Mucosa of gallbladder (tissue), 1 donor: ENCODE data around the gene NPDC1. TPM values are rescaled to one million over a fixed set of nuclear protein-coding genes. Genes with fewer than 3 reads are reported as not detected.

Source experiments
- DNase-seq: peaks from one replicate; pipeline ENCODE4 v3.0.0-alpha.2; 2020; ENCODE audit warnings: low spot score
- total RNA-seq: library from RNA; stranded (reverse); gene quantifications from one replicate; pipeline ENCODE4 v1.2.1, GENCODE V29; 2021
- donor health status: DM: no; HTN: no; CAD: no.

The NPDC1 gene
- total RNA-seq = 376 TPM

GRCh38 chr9:137046088-137046787, at the start of gene NPDC1:
Gene NPDC1, minus strand, starts transcription at chr9:137046177. Its CDS starts 188 bp downstream, at chr9:137045989.
- DNase-seq = peak; percentile 85

- no peak for DNase-seq
Observed at GRCh38 chr9:137089232-137089947, 43.4 kb upstream of the NPDC1 start.

- no peak for DNase-seq
Observed at GRCh38 chr9:137088121-137088520, 42.1 kb upstream of the NPDC1 start.

DNA sequence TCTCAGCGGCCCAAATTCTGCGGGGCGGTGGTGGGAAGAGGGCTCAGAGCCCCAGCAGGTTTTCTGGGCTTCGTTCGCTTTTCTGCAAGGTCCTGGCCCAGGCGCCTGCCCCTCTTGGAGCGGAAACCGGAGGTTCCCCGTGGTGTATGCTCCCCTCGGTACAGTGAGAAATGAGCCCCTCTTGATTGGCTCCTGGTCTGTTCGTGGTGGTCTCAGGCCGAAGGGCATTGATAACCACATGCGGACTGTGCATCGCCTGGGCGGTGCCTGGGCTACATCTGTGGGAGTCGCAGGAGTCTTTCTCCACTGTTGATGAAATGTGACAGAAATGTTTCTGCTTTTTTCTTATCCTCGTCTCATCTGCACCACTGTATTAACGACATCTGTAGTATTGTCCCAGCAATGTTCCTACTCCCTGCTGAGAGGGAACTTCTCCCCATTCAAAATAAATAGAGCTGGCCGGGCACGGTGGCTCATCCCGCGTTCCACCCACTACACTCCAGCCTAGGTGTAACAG, 41.5 kb upstream of the NPDC1 start:
- no peak for DNase-seq

- DNase-seq = peak; percentile 99
Observed at GRCh38 chr9:137086531-137087408, 40.8 kb upstream of the NPDC1 start, which contains the start of gene MAN1B1. Gene MAN1B1, plus strand, starts transcription at chr9:137086985. Its CDS starts 15 bp downstream, at chr9:137087000.

- DNase-seq = no peak
Observed at GRCh38 chr9:137085920-137086530, 40.0 kb upstream of the NPDC1 start.

DNA sequence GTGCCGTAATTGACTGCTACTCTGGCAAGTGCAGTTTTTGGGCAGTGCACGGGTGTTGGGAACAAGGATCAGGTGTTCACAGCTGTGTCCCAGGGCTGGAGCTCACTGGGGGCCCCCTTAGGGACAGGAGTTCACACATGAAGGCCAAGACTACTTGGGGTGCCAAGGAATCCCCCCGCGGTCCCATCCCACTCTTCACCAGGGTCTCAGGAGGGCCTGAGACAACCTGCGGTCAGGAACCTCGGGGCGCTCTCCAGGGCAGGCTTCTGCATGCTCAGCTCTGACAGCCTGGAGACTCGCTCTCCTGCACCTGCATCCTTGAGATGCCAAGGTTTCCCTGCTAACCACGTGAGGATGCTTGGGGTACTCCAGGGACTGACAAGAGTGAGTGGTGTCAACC, 38.5 kb upstream of the NPDC1 start:
- DNase-seq = no peak

DNA sequence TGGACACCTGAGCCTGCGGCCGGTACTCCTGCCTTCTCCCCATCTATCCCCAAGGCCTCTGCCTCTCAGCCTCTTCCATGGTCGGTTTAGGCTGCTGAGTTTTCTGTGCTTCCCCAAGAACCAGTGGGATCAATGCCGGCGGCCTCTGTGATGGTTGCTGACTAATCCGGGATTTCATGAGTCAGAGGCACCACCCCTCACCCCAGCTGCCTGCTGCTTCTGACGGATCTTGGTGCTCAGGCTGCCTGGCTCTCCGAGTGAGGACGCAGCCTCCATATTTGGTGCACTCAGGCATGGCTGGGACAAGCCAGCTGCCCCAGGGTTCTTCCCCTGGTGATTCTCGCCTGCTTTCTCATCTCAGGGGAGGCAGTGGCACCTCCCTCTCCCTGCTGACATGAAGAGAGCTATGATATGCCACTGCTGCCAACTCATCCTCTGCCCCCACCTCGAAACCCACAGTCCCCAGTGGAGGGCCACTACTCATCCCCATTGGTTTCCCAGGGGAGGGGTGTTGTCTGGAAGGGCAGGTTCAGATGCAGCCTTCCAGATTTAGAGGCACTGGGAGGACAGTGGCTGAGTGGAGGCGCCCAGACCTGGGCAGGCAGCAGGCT, 37.5 kb upstream of the NPDC1 start:
- peak; percentile 65 for DNase-seq

DNA sequence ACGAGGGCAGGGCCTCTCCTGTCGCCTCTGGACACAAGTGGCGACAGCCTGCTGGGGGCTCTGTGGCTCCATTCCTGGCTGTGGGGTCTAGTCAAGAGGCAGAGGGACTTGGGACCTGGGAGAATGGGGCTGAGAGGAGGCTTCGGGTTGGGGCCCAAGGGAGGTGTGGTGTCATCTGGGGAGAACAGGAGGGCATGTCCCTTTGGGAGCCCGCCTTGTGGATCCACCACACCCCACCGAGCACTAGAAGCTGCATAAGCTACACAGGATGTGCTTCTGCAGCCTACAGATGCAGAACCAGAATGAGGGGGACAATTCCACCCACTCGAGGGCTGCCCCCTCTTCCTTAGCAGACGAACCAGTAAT, 36.9 kb upstream of the NPDC1 start:
- no peak for DNase-seq

- no peak for DNase-seq
Observed at GRCh38 chr9:137082222-137082924, 36.4 kb upstream of the NPDC1 start.

DNA sequence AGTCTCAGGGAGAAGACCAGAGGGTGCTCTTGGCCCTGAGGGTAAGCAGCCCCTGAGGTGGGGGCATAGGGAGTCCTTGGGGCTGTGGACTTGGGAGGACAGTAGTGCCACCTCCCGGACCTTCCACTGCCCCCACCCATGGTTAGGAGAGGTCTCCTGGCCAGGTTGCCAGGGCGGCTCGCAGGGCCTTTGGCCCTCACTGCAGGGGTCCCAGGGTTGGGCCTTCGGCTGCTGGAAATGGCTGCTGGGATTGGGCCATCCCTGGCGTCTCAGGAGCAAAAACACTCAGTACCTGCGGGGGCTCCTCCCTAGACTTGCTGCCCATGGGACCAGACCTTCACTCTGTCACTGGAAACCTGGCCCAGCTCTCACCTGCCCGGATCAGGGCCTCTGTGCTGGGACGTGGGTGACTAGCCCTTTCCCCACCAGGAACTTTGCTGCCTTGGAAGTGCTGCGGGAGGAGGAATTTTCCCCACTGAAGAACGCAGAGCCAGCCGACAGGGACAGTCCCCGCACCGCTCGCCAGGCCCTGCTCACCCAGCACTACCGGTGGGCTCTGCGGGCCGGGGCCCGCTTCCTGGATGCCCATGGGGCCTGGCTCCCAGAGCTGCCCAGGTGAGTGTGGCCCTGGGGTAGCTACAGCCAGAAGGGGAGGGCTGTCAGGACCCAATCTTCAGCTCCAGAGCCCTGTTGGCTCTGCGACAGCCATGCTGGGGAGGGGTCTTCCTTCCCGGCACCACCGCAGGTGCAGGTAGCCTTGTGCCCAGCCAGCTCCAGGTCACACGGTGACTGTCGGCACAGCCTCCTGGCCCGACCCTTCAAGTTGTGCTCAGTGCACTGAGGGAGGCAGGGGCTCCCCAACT, 34.5 kb upstream of the NPDC1 start:
- DNase-seq = no peak

- no peak for DNase-seq
Observed at GRCh38 chr9:137079401-137079787, 33.4 kb upstream of the NPDC1 start.

- no peak for DNase-seq
Observed at GRCh38 chr9:137078701-137079400, 32.9 kb upstream of the NPDC1 start.

DNA sequence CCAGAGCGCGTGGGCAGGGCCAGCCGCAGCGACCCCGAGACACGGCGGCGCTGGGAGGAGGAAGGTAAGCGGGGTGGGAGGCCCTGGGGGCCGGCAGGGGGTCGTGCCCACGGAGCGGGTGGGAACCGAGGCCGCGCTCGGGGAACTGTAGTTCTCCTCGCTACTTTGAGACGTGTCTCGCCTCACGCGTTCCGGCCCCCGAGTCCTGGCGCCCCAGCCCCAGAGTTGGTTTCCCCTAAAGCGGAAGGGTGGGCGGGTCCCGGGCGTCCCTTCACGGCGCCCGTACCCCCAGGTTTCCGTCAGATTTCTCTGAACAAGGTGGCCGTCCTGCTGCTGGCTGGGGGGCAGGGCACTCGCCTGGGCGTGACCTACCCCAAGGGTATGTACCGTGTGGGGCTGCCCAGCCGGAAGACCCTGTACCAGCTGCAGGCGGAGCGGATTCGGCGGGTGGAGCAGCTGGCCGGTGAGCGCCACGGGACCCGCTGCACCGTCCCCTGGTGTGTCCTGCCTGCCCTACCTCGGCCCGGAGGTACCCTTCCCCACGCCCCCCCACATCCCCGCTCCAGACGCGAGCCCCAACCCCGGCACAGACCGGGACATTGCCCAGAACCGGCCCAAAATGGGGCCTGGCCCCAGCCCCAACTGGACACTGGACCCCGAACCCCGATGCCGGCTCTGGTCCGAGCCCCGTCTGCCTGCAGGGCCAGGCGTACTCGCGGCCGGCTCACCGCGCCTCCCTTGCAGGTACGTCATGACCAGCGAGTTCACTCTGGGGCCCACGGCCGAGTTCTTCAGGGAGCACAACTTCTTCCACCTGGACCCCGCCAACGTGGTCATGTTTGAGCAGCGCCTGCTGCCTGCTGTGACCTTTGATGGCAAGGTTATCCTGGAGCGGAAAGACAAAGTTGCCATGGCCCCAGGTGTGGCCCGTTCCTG, 32.0 kb upstream of the NPDC1 start:
- DNase-seq = no peak

DNA sequence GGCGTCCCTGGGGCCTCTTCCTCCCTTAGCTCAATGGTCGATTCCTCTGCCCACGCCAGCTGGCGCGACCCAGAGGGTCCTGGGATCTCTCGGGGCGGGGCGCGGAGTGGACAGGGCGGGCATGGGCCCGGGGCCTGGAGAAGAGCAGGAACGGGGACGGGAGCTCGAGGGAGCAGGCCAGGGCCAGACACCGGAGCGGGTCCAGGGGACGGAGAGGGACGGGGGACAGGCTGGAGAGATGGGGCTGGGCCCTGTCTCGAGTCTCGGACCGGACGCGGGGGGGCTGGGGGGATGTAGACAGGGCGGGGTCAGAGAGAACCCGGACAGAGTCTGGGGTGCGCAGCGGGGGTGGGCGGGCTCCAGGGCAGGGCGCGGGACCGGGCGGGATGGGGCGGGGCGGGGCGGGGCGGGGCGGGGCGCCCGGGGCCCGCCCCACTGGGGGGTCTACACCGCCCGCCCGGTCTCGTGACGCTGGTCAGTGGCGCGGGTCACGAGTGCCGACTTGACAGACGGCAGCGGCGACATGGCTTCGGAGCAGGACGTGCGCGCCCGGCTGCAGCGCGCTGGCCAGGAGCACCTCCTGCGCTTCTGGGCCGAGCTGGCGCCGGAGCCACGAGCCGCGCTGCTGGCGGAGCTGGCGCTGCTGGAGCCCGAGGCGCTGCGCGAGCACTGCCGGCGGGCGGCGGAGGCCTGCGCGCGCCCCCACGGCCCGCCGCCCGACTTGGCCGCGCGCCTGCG, 31.2 kb upstream of the NPDC1 start, which contains the start of gene UAP1L1:
Gene UAP1L1 (plus strand): TSS at position 508 of the 738 bp plus-strand sequence. CDS start 16 bp downstream, at position 524.
- peak; percentile 72 for DNase-seq

- no peak for DNase-seq
Observed at GRCh38 chr9:137076636-137077009, 30.6 kb upstream of the NPDC1 start.

DNA sequence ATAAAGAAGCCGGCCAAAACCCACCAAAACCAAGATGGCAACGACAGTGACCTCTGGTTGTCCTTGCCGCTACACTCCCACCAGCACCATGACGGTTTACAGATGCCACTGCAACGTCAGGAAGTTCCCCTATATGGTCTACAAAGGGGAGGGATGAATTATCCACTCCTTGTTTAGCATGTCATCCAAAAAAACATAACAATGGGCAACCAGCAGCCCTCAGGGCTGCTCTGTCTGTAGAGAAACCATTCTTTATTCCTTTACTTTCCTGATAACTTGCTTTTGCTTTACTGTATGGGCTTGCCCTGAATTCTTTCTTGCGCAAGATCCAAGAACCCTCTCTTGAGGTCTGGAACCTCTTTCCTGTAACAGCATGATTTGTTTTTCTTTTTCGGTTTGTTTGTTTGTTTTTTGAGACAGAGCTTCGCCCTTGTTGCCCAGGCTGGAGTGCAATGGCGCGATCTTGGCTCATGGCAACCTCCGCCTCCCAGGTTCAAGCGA, 29.3 kb upstream of the NPDC1 start:
- no peak for DNase-seq
